Stimulated activated CD8-positive, alpha-beta memory T cell treated with anti-CD3 and anti-CD28 coated beads, Interleukin-4, amount 100 ng/mL, for 1 hour (primary cell): ENCODE results near the gene LRP5.
"Not testable (repeated sequence)": the region's sequence is repeated elsewhere in the genome, so short reads cannot be mapped to it uniquely, and the experiment has no call there.

Experiments
- DNase-seq, 2 donors: peaks; one replicate each; pipeline ENCODE4 v3.0.0-alpha.2; 2020; ENCODE audit warnings: low read depth in 2 of 2, low spot score in 1 of 2

Gene LRP5

DNA sequence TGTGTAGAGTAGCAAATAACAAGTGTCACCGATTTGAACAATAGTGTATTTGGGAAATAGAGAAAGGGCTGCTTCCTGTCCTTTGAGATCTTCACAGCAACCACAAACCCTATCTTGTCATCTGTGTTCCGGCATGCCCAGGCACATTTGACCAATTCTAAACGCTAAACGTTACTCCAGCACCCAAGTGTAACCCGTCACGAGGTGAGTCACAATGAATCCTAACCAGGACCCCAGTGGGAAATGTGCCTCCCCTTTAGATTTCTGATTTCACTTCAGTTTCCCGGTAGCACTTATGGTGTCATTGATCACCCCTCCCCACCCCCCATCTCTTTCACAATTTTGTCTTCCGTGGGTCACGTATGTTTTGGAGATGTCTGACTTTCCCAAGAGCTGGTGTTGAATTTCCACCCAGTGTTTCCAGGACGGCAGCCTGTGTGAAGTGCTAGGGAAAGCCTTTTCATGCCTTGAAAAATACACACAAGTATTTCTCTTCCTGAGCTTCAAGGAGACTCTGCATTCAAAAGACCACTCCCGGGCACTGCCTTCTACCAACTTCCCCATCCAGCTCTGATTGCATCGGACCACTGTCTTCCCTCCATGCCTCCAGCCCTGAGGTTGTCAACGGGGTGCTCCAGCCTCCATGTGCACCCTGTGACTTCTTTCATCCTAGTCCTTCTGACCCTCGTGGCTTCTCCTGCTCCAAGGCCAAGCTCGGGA lies 30.1 kb upstream of the LRP5 start:
- no peak for DNase-seq

DNA sequence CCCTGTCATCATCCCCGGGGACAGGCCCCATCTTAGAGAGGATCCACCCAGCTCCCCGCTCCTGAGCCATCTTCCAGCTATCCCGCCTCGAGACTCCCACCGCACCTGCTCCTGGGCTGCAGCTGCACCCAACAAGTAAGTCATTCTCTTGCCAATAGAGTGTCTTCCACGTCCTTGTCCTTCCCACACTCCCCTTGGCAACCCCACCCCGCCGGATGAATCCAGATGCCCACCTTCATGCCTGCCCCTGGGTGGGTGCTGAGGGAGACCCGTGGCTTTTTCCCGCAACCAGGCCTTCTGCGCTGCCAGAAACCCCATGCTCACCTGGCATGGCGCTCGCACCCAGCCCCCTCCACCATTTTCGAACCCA lies 29.5 kb upstream of the LRP5 start:
- DNase-seq, result no peak

GRCh38 chr11:68284588-68284987 lies 27.8 kb upstream of the LRP5 start:
- DNase-seq, result not testable (repeated sequence)

DNA sequence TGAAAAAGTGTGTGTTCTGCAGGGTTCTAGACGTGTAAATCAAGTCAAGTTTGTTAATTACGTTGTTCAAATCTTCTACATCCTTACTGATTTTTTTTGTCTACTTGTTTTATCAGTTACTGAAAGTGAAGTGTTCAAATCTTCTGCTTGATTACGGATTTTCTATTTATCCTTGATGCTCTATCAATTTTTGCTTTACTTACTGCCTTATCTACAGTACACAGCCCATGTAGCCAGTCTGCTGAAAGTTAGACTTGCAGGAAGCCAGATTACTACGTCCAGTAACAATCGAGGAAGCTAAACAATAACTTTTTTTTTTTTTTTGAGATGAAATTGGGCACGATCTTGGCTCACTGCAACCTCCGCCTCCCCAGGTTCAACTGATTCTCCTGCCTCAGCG lies 25.0 kb upstream of the LRP5 start:
- no peak for DNase-seq

GRCh38 chr11:68289456-68289855 lies 22.9 kb upstream of the LRP5 start:
- DNase-seq, result no peak

DNA sequence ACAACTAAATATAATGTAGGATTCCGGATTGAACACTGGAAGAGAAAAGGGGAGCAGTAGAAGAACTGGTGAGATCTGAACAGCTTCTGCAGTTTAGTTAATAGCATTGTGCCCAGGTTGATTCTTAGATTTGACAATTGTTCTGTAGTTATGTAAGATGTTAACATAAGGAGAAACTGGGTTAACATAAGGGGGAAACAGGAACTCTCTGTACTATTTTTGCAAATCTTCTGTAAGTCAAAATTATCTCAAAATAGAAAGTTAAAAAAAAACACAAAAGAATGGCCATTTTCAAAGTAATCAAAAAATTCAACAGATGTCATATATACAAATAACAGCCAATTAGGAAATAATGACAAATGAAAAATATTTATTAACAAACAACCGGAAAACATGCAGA lies 18.7 kb upstream of the LRP5 start:
- no peak for DNase-seq

- DNase-seq, result no peak
These were observed 17.1 kb upstream of the LRP5 start for GRCh38 chr11:68295271-68295670.

- DNase-seq, result no peak
These were observed 16.5 kb upstream of the LRP5 start for GRCh38 chr11:68295940-68296339.

- no peak for DNase-seq
These were observed 15.9 kb upstream of the LRP5 start for GRCh38 chr11:68296344-68297051.

GRCh38 chr11:68297052-68297378 lies 15.4 kb upstream of the LRP5 start:
- DNase-seq, result no peak

DNA sequence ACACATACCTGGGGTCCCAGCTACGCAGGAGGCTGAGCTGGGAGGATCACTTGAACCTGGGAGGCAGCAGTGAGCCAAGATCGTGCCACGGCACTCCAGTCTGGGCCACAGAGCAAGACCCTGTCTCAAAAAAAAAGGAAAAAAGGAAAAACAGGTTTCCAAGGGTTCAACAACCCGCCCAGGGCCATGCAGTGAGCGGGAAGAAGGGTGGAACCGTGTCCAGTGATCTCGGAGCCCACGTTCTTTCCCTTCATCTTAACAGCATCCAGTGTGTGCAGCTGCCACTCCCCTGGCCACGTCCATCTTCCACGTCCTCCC lies 14.9 kb upstream of the LRP5 start:
- no peak for DNase-seq

- peak; percentile 51 to 53 for DNase-seq
These were observed 14.4 kb upstream of the LRP5 start for GRCh38 chr11:68297812-68298658.

DNA sequence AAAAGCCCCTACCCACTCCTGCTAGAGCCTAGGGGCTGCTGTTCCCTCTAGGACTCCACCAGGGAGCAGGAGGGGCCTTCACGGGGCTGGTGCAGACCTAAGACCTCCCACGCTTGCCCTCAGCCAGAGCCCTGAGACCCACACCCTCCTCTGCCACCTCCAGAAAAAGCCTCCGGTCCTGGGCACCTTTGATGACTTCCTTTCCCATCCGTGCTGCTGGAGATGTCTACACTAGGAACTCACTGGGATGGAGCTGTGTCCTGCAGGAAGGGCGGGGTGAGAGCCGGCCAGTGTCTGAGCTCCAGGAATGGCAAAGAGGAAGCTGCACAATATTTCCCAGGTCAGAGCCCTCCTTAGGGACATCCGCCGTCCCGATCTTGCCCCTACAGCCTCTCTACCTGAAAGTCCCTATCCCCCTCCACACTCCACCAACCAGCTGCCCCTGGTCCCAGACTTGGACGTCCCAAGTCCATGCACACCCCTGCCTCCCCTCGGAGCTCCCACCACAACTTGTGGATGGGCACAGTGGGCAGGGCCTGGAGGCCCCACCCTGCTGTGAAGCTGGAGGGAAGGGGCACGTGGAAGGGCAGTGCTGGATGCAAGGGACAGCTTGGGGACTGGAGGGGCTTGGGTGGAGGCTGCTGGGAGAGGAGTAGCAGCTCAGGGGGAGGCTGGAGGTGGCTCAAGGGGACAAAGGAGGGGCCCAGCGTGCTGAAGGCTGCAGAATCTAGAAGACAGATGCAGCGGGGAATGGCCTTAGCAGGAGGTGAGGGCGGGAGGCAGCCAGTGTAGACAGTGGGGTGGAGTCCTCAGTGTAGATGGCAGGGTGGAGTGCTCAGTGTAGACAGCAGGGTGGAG lies 13.5 kb upstream of the LRP5 start:
- DNase-seq, result no peak

- not testable (repeated sequence) for DNase-seq
These were observed 12.9 kb upstream of the LRP5 start for GRCh38 chr11:68299517-68299879.

GRCh38 chr11:68300076-68300830 lies 12.1 kb upstream of the LRP5 start:
- no peak for DNase-seq

DNA sequence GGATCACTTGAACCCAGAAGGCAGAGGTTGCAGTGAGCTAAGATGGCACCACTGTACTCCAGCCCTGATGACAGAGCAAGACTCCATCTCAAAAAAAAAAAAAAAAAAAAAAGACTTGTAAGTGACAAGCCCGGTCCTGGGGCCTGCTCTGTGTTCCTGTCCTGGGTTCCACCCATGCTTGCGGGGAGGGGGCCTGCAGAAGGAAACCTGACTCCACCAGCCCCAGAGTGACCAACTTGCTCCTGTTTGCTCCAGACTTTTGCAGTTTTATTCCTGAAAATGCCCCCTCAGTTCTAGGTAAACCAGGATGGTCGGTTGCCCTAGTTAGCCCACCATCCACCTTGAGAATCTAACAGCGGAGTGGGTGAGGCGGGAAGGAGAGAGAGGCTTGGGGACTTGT lies 10.1 kb upstream of the LRP5 start:
- no peak for DNase-seq

GRCh38 chr11:68302670-68303069 lies 9.7 kb upstream of the LRP5 start:
- no peak for DNase-seq

- no peak for DNase-seq
These were observed 9.3 kb upstream of the LRP5 start for GRCh38 chr11:68303083-68303482.

DNA sequence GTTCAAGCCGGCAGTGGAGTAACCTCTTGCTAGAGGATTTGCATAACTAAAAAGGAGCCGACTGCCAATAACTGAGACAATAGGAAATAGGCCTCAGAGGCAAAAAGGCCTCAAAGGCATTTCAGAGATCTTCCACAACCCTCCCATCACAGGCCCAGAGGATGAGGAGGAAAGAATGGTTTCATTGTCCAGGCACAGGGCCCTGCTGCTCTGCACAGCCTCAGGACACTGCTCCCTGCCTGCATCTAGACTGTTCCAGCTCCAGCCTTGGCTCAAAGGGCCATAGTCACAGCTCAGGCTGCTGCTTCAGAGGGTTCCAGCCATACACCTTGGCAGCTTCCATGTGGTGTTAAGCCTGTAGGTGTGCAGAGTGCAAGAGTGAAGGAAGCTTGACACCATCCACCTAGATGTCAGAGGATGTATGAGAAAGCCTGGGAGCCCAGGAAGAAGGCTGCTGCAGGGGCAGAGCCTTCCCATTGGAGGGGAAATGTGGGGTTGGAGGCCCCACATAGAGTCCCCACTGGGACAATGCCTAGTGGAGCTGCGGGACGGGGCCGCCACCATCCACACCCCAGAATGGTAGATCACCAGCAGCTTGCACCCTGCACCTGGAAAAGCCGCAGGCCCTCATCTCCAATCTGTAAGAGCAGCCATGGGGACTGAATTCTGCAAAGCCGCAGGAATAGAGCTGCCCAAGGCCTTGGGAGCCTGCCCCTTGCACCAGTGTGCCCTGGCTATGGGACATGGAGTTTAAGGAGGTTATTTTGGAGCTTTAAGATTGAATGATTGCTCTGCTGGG lies 8.2 kb upstream of the LRP5 start:
- no peak for DNase-seq

- DNase-seq, result no peak
These were observed 5.8 kb upstream of the LRP5 start for GRCh38 chr11:68306636-68307035.
